Vagina (tissue), 2 donors: ENCODE results near the gene HABP2.

Experiments
- CTCF ChIP-seq, 3 experiments: fragments of 450-650 bp in 2 of 3; fragments of 200-600 bp in 1 of 3; sonication (generic) in 1 of 3; IDR thresholded peaks; one replicate each; pipeline ENCODE4 v1.5.1; 2017 to 2019; ENCODE audit warnings: antibody characterized with exemption in 3 of 3, mild to moderate bottlenecking in 2 of 3, moderate library complexity in 2 of 3
- POLR2A ChIP-seq, 2 donors: fragments of 450-650 bp; IDR thresholded peaks; one replicate each; pipeline ENCODE4 v1.6.1; 2017; ENCODE audit warnings: antibody characterized with exemption in 2 of 2, mild to moderate bottlenecking in 2 of 2, moderate library complexity in 2 of 2
- POLR2AphosphoS5 ChIP-seq, 2 donors: sonication (generic); formaldehyde crosslinking; IDR thresholded peaks; one replicate each; pipeline ENCODE4 v1.9.0; 2017; ENCODE audit warnings: antibody characterized with exemption in 2 of 2, mild to moderate bottlenecking in 2 of 2, low read depth in 1 of 2; ENCODE audit not compliant: insufficient read depth in 1 of 2

GRCh38 chr10:113517165-113517900 is 35.5 kb upstream of the HABP2 start:
- TF ChIP-seq CTCF (IDR thresholded peaks at IDR 0.05) (no peak), POLR2AphosphoS5 (IDR thresholded peaks at IDR 0.05; ENCODE audit: insufficient read depth in 1 of 2, low read depth in 1 of 2) (no peak), POLR2A (IDR thresholded peaks at IDR 0.05) (no peak)
